ENCODE data around the gene PDE4D. TPM values are rescaled to one million over a fixed set of nuclear protein-coding genes. Genes with fewer than 3 reads are reported as not detected.

Gene PDE4D
- total and polyA plus RNA-seq, 2 donors (not counting 3 experiments of a cell fraction or from before 2014, with no cell fraction given): 34.5 to 51.2 TPM

GRCh38 chr5:59757442-59757841 is 136.1 kb downstream of the PDE4D start:
- no peaks in the 10 kb centered on the region for H3K27me3 ChIP-seq (ENCODE audit: control insufficient read depth in 2 of 2, insufficient read depth in 2 of 2, low read length in 2 of 2)
- CTCF ChIA-PET: interaction anchor here (0.9 to 1.5 kb wide), 4 partner anchors 11 to 26 kb away, joined by 3 to 5 read pairs (median 3); no protein-coding TSS in a partner anchor
- no peak overlapping the region for H3K4me3 ChIP-seq (replicated peaks in 1 of 3; ENCODE audit: insufficient read depth in 1 of 3, low read depth in 1 of 3, low read length in 3 of 3)
- H3K36me3 ChIP-seq (ENCODE audit: control insufficient read depth in 2 of 2, extremely low read depth in 1 of 2, insufficient read depth in 2 of 2, low read length in 2 of 2): no peaks in the 10 kb centered on the region
- intact Hi-C loops (cut with micrococcal nuclease) (no loop called here), dilution Hi-C loops (cut with MboI; ENCODE audit: extremely low pct_ligation_motif_present, low sequenced_read_pairs) (no loop called here)
- H3K4me1 ChIP-seq (ENCODE audit: control insufficient read depth, extremely low read depth, insufficient read depth, low read length): peaks cover 36% of the 10 kb centered on the region
- no TSS peak for BruUV-seq (replicated peaks)
- no peaks in the 10 kb centered on the region for H4K20me1 ChIP-seq (replicated peaks; ENCODE audit: control insufficient read depth, extremely low read depth, insufficient read depth, low read length)
- no peak overlapping the region for H3K27ac ChIP-seq (ENCODE audit: insufficient read depth, low read depth, low read length)
- TF ChIP-seq FOS (IDR thresholded peaks at IDR 0.05; ENCODE audit: borderline replicate concordance, insufficient read depth, low read length): no peak
- no peak for TF ChIP-seq GATA2 (IDR thresholded peaks at IDR 0.05; ENCODE audit: insufficient read depth, insufficient read length, low read depth, low read length)
- no peak for TF ChIP-seq MYC (IDR thresholded peaks at IDR 0.05; ENCODE audit: low read depth, low read length)
- TF ChIP-seq MAX (IDR thresholded peaks at IDR 0.05; ENCODE audit: insufficient read depth, insufficient read length): no peak
- TF ChIP-seq CTCF (IDR thresholded peaks at IDR 0.05; ENCODE audit: extremely low read depth in 1 of 2, insufficient read depth in 1 of 2, low read depth in 1 of 2, low read length in 2 of 2): no peak
- H3K79me2 ChIP-seq (ENCODE audit: control insufficient read depth, insufficient read depth, low read length): peaks cover 23% of the 10 kb centered on the region
- no peaks in the 10 kb centered on the region for H3K9me3 ChIP-seq (replicated peaks; ENCODE audit: control insufficient read depth, insufficient read depth, low read length)
- H3K9ac ChIP-seq (replicated peaks; ENCODE audit: extremely low read depth, insufficient read depth, low read length): no peak overlapping the region
- FAIRE-seq: no peak
- no peak for DNase-seq (ENCODE audit: low read depth, low spot score)
- H3K9me1 ChIP-seq (replicated peaks; ENCODE audit: control insufficient read depth, extremely low read depth, insufficient read depth, low read length): no peaks in the 10 kb centered on the region
- POLR2A ChIA-PET: no interaction called here
- no peak overlapping the region for H3K4me2 ChIP-seq (ENCODE audit: insufficient read depth, low read length)
- no peak overlapping the region for H2AFZ ChIP-seq (ENCODE audit: low read depth, low read length)

Measured in endothelial cell of umbilical vein (primary cell).